Endothelial cell of umbilical vein (primary cell): Measurements from ENCODE around the gene GEMIN4. TPM values are rescaled to one million over a fixed set of nuclear protein-coding genes. Genes with fewer than 3 reads are reported as not detected.

Experiments
- BruUV-seq: library from RNA; stranded (reverse); fragments of 400-500 nt; replicated peaks from 2 replicates; lab custom pipeline; 2021; lab: Mats Ljungman, UMichigan
- CTCF ChIA-PET: fragments of 300-600, 350-600 bp; sonication (Branson Sonifier 250); formaldehyde crosslinking; loops from one replicate; lab custom pipeline; 2021; ENCODE audit warnings: antibody characterized with exemption, inconsistent platforms; lab: Charles Lee
- POLR2A ChIA-PET: fragments of 300-600, 350-600 bp; sonication (Branson Sonifier 250); formaldehyde crosslinking; loops from one replicate; lab custom pipeline; 2021; ENCODE audit warnings: antibody characterized with exemption, inconsistent platforms; lab: Charles Lee
- DNase-seq: peaks from one replicate; pipeline ENCODE4 v3.0.0-alpha.2; 2011; ENCODE audit warnings: low read depth, low spot score
- FAIRE-seq: peaks from 2 replicates; lab custom pipeline; 2011; peaks lifted over from hg19 to GRCh38; lab: Jason Lieb, UNC
- H2AFZ ChIP-seq: 2 replicates; pipeline ENCODE4 v1.6.0; 2012; ENCODE audit warnings: low read depth, low read length, control low read depth, inconsistent platforms
- H3K27ac ChIP-seq: 2 replicates; pipeline ENCODE4 v1.5.1; 2011; ENCODE audit warnings: low read depth, mild to moderate bottlenecking, control low read depth, low read length, moderate library complexity; ENCODE audit not compliant: insufficient read depth
- H3K27me3 ChIP-seq, 2 experiments: 2 replicates each; pipeline versions ENCODE4 v1.6.0 to v1.6.1; 2011; ENCODE audit warnings: low read length in 2 of 2, mixed read lengths in 1 of 2; ENCODE audit not compliant: control insufficient read depth in 2 of 2, insufficient read depth in 2 of 2
- H3K36me3 ChIP-seq, 2 experiments: 2 replicates in 1 of 2; 3 replicates in 1 of 2; pipeline ENCODE4 v1.5.1; 2011; ENCODE audit warnings: low read length in 2 of 2, mild to moderate bottlenecking in 1 of 2, moderate library complexity in 1 of 2; ENCODE audit not compliant: control insufficient read depth in 2 of 2, insufficient read depth in 2 of 2; ENCODE audit errors: extremely low read depth in 1 of 2
- H3K4me1 ChIP-seq: 3 replicates; pipeline ENCODE4 v1.5.1; 2011; ENCODE audit warnings: mild to moderate bottlenecking, low read length; ENCODE audit not compliant: control insufficient read depth, insufficient read depth; ENCODE audit errors: extremely low read depth
- H3K4me2 ChIP-seq: 2 replicates; pipeline ENCODE4 v1.6.1; 2011; ENCODE audit warnings: low read length, control low read depth, mixed read lengths; ENCODE audit not compliant: insufficient read depth
- H3K4me3 ChIP-seq, 3 experiments: fragments of 200-600 bp in 1 of 3; sonication (generic), shearing (Covaris generic) in 1 of 3; replicated peaks in 1 of 3; 2 replicates each; pipeline ENCODE4 v1.5.1; 2011 to 2016; ENCODE audit warnings: control low read depth in 3 of 3, low read length in 3 of 3, mild to moderate bottlenecking in 2 of 3, inconsistent platforms in 1 of 3, low read depth in 1 of 3, moderate library complexity in 1 of 3; ENCODE audit not compliant: insufficient read depth in 1 of 3
- H3K79me2 ChIP-seq: 2 replicates; pipeline ENCODE4 v1.6.0; 2012; ENCODE audit warnings: low read length, inconsistent platforms; ENCODE audit not compliant: control insufficient read depth, insufficient read depth
- H3K9ac ChIP-seq: replicated peaks from 2 replicates; pipeline ENCODE3; 2011; ENCODE audit warnings: low read length, control low read depth; ENCODE audit not compliant: insufficient read depth; ENCODE audit errors: extremely low read depth
- H3K9me1 ChIP-seq: replicated peaks from 3 replicates; pipeline ENCODE4 v1.6.0; 2011; ENCODE audit warnings: mild to moderate bottlenecking, low read length; ENCODE audit not compliant: control insufficient read depth, insufficient read depth; ENCODE audit errors: extremely low read depth
- H3K9me3 ChIP-seq: replicated peaks from 2 replicates; pipeline ENCODE4 v1.5.1; 2012; ENCODE audit warnings: low read length, inconsistent platforms; ENCODE audit not compliant: control insufficient read depth, insufficient read depth
- H4K20me1 ChIP-seq: replicated peaks from 2 replicates; pipeline ENCODE3; 2011; ENCODE audit warnings: mild to moderate bottlenecking, low read length; ENCODE audit not compliant: control insufficient read depth, insufficient read depth; ENCODE audit errors: extremely low read depth
- CTCF ChIP-seq, 2 donors: IDR thresholded peaks; 1 replicate in 1 of 2; 2 replicates in 1 of 2; pipeline ENCODE4 v1.5.1; 2011; ENCODE audit warnings: low read length in 2 of 2, mild to moderate bottlenecking in 2 of 2, moderate library complexity in 2 of 2, control low read depth in 1 of 2, inconsistent platforms in 1 of 2, low read depth in 1 of 2; ENCODE audit not compliant: insufficient read depth in 1 of 2; ENCODE audit errors: extremely low read depth in 1 of 2
- JUN ChIP-seq: IDR thresholded peaks from 2 replicates; pipeline ENCODE4 v1.6.1; 2011; ENCODE audit warnings: borderline replicate concordance, low read depth; ENCODE audit not compliant: insufficient read length, insufficient read depth
- MAX ChIP-seq: IDR thresholded peaks from 2 replicates; pipeline ENCODE4 v1.6.1; 2011; ENCODE audit not compliant: insufficient read depth, insufficient read length
- MYC ChIP-seq: IDR thresholded peaks from one replicate; pipeline ENCODE4 v1.6.1; 2011; ENCODE audit warnings: mild to moderate bottlenecking, low read depth, low read length
- POLR2AphosphoS5 ChIP-seq: IDR thresholded peaks from 2 replicates; pipeline ENCODE4 v1.6.1; 2012; ENCODE audit warnings: low read depth, mild to moderate bottlenecking, control low read depth, low read length, moderate library complexity; ENCODE audit not compliant: insufficient read depth
- dilution Hi-C: fragments of 300-500 bp; cut with MboI; formaldehyde crosslinking; loops from one replicate; pipeline ENCODE4 v1.15.0; 2019; ENCODE audit warnings: low sequenced_read_pairs; ENCODE audit not compliant: extremely low pct_ligation_motif_present
- intact Hi-C: fragments of 100-400 bp; cut with micrococcal nuclease; formaldehyde crosslinking; loops from one replicate; pipeline ENCODE4 v1.10.0; 2022
- polyA plus RNA-seq, 4 experiments: library from polyadenylated mRNA; depleted of rRNA in 3 of 4; stranded (reverse) in 3 of 4; unstranded in 1 of 4; fragments of >200 nt; gene quantifications; 2 replicates each; pipeline versions ENCODE4 v1.2.1 to v1.2.3, GENCODE V29; 2011 to 2012; ENCODE audit warnings: missing spikeins in 1 of 4
- total RNA-seq: library from RNA; stranded (reverse); gene quantifications from 2 replicates; pipeline ENCODE4 v1.2.3, GENCODE V29; 2021

GEMIN4 gene
- total and polyA plus RNA-seq, 2 donors (not counting 3 experiments of a cell fraction or from before 2014, with no cell fraction given), result 23.5 to 29.9 TPM

GRCh38 chr17:794876-795275 lies 42.8 kb upstream of the GEMIN4 start:
- Histone ChIP-seq H3K9me3 (no peaks in the 10 kb centered on the region), H3K4me3 (peak overlapping the region in 2 of 3 experiments; percentile 12 to 24), H3K36me3 (peaks cover 3 to 11% of the 10 kb centered on the region in 2 experiments), H2AFZ (peak overlapping the region; percentile 18), H3K4me2 (peak overlapping the region; percentile 70), H4K20me1 (no peaks in the 10 kb centered on the region), H3K79me2 (no peaks in the 10 kb centered on the region), H3K27ac (no peak overlapping the region), H3K9ac (peak overlapping the region; percentile 19), H3K9me1 (no peaks in the 10 kb centered on the region), H3K27me3 (no peaks in the 10 kb centered on the region), H3K4me1 (peaks cover 10% of the 10 kb centered on the region)
- FAIRE-seq (peak; percentile 95), DNase-seq (peak; percentile 85)
- TF ChIP-seq MAX (peak; percentile 19), CTCF (IDR thresholded peaks at IDR 0.05; ENCODE audit: extremely low read depth in 1 of 2, insufficient read depth in 1 of 2, low read depth in 1 of 2, low read length in 2 of 2) (peak; percentile 79 to 94), MYC (no peak), POLR2AphosphoS5 (peak; percentile 14), JUN (no peak)
- dilution Hi-C loops (loop anchor here (25.0 kb wide), 1 partner anchor 192 kb away; the partner anchor contains the start of genes NXN and TIMM22), intact Hi-C loops (loop anchor here (1.0 kb wide), 3 partner anchors 85 to 201 kb away; no protein-coding TSS in a partner anchor)
- BruUV-seq, result no TSS peak
- ChIA-PET CTCF (interaction anchor here (0.8 to 15.3 kb wide), 14 partner anchors 9 to 261 kb away, joined by 3 to 341 read pairs (median 4); partner anchors contain the start of genes NXN and TIMM22), POLR2A (no interaction called here)
